Mesendoderm (in vitro differentiated cells): ENCODE measurements around the gene ERP27.

ENCODE experiments used
- DNase-seq: peaks from one replicate; pipeline ENCODE4 v3.0.0; 2013
- H2AK5ac ChIP-seq: 2 replicates; pipeline ENCODE4 v1.6.1; 2013; ENCODE audit warnings: low read length, inconsistent platforms
- H2BK120ac ChIP-seq: 2 replicates; pipeline ENCODE4 v1.6.1; 2013; ENCODE audit warnings: low read depth, mild to moderate bottlenecking, low read length, moderate library complexity, mixed read lengths
- H2BK15ac ChIP-seq: replicated peaks from 2 replicates; pipeline ENCODE4 v1.6.1; 2013; ENCODE audit warnings: low read depth, mild to moderate bottlenecking, moderate library complexity
- H2BK5ac ChIP-seq: 2 replicates; pipeline ENCODE4 v1.6.1; 2013; ENCODE audit warnings: low read length, inconsistent platforms
- H3K18ac ChIP-seq: 2 replicates; pipeline ENCODE4 v1.6.1; 2013; ENCODE audit warnings: mild to moderate bottlenecking, low read length, mixed read lengths
- H3K23ac ChIP-seq: one replicate; pipeline ENCODE4 v1.6.1; 2013; ENCODE audit warnings: low read length
- H3K27ac ChIP-seq: 2 replicates; pipeline ENCODE4 v1.5.1; 2013; ENCODE audit warnings: low read depth, mild to moderate bottlenecking, inconsistent platforms, low read length, moderate library complexity
- H3K27me3 ChIP-seq: 2 replicates; pipeline ENCODE4 v1.6.1; 2013; ENCODE audit warnings: low read length, control low read depth, mild to moderate bottlenecking, inconsistent platforms; ENCODE audit not compliant: insufficient read depth, poor library complexity
- H3K36me3 ChIP-seq: 2 replicates; pipeline ENCODE4 v1.6.1; 2013; ENCODE audit warnings: low read length, inconsistent platforms; ENCODE audit not compliant: control insufficient read depth, insufficient read depth
- H3K4ac ChIP-seq: one replicate; pipeline ENCODE4 v1.6.1; 2013; ENCODE audit warnings: low read depth, mild to moderate bottlenecking, low read length, moderate library complexity
- H3K4me1 ChIP-seq: 2 replicates; pipeline ENCODE4 v1.6.1; 2013; ENCODE audit warnings: low read depth, low read length, inconsistent platforms; ENCODE audit not compliant: control insufficient read depth
- H3K4me2 ChIP-seq: 2 replicates; pipeline ENCODE4 v1.6.1; 2013; ENCODE audit warnings: low read length
- H3K4me3 ChIP-seq: 2 replicates; pipeline ENCODE4 v1.5.1; 2013; ENCODE audit warnings: mild to moderate bottlenecking, low read length
- H3K56ac ChIP-seq: one replicate; pipeline ENCODE4 v1.6.1; 2013; ENCODE audit warnings: low read length
- H3K79me1 ChIP-seq: 2 replicates; pipeline ENCODE4 v1.6.1; 2013; ENCODE audit warnings: low read length, inconsistent platforms
- H3K79me2 ChIP-seq: 2 replicates; pipeline ENCODE4 v1.6.1; 2013; ENCODE audit warnings: mild to moderate bottlenecking, low read length; ENCODE audit not compliant: control insufficient read depth, insufficient read depth
- H3K9ac ChIP-seq: 2 replicates; pipeline ENCODE4 v1.6.1; 2013; ENCODE audit warnings: low read length, inconsistent platforms
- H4K5ac ChIP-seq: one replicate; pipeline ENCODE4 v1.6.1; 2013; ENCODE audit warnings: low read length
- H4K8ac ChIP-seq: one replicate; pipeline ENCODE4 v1.6.1; 2013; ENCODE audit warnings: low read depth, mild to moderate bottlenecking, control low read depth, low read length, moderate library complexity
- WGBS: extraction: QIAGEN DNeasy Blood & Tissue Kit; methylation state at CpG from one replicate; pipeline ENCODE4 v1.1.7; 2013; ENCODE audit warnings: low lambda C conversion rate, missing lambda C conversion rate; ENCODE audit not compliant: insufficient coverage; ENCODE audit errors: extremely low coverage; 5-methylcytosine and 5-hydroxymethylcytosine counted together

The ERP27 gene

DNA sequence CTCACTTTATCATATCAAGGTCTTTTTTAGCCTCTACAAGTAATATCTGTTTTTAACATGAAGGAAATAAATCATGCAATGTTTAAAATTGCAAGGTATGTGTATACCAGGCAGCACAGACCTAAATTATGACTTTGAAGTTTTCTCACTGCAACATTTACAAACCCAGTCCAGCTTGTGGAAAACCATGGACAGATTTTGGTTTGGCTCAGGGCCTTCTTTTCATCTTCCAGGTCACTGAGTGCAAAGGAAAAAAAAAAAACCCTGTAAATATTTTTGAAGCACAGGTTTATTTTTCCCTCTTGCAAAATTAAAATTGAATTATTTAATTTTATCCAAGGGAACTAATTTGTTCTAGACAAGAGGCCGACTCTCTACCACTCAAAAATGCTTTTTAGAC lies 66.5 kb downstream of the ERP27 start:
- Histone ChIP-seq H3K9ac (no peak overlapping the region), H3K79me2 (no peaks in the 10 kb centered on the region), H4K5ac (no peak overlapping the region), H3K23ac (no peak overlapping the region), H3K56ac (no peak overlapping the region), H2BK15ac (no peak overlapping the region), H3K4me2 (no peak overlapping the region), H3K27ac (no peak overlapping the region), H2AK5ac (no peak overlapping the region), H3K18ac (no peak overlapping the region), H3K27me3 (no peaks in the 10 kb centered on the region), H2BK5ac (no peak overlapping the region), H3K4ac (no peak overlapping the region), H3K36me3 (no peaks in the 10 kb centered on the region), H2BK120ac (no peak overlapping the region), H3K4me3 (no peak overlapping the region), H3K79me1 (no peaks in the 10 kb centered on the region), H3K4me1 (no peaks in the 10 kb centered on the region), H4K8ac (no peak overlapping the region)
- no peak for DNase-seq
- no CpG with 5 or more reads among the region's 1 CpG for WGBS

GRCh38 chr12:14871247-14871646 lies 67.1 kb downstream of the ERP27 start:
- Histone ChIP-seq H4K5ac (no peak overlapping the region), H2AK5ac (no peak overlapping the region), H3K9ac (no peak overlapping the region), H3K79me1 (no peaks in the 10 kb centered on the region), H2BK15ac (no peak overlapping the region), H3K27me3 (no peaks in the 10 kb centered on the region), H3K79me2 (no peaks in the 10 kb centered on the region), H3K4me3 (no peak overlapping the region), H3K27ac (no peak overlapping the region), H3K36me3 (no peaks in the 10 kb centered on the region), H3K4ac (no peak overlapping the region), H3K18ac (no peak overlapping the region), H3K4me2 (no peak overlapping the region), H2BK120ac (no peak overlapping the region), H3K23ac (no peak overlapping the region), H3K4me1 (no peaks in the 10 kb centered on the region), H4K8ac (no peak overlapping the region), H3K56ac (no peak overlapping the region), H2BK5ac (no peak overlapping the region)
- WGBS = no CpG with 5 or more reads among the region's 1 CpG
- DNase-seq = no peak

DNA sequence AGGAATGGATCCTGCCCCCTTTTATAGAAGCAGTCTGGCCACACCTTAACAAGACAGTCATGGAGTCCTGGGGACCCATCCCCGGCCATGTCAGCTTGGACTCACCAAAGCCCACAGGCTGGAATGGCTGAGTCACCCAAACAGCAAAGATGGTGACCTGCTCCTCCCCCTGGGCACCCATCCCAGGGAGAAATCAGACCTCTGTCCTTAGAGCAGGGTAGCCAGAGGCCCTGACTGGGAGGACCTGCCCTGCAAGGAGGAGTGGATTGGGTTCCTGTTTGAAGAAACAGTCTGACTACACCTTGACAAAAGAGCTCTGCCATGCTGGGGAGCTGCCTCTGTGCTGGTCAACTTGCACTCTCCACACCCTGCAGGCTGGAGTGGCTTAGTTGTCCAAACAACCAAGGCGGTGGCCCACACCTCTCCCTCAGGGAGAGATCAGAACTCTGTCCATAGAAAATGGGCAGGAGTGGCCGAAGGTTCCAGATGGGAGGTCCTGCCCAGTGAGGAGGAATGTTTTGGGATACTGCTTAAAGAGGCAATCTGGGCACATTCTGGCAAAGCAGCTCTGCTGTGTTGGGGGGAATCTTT lies 69.3 kb downstream of the ERP27 start:
- WGBS = no CpG with 5 or more reads among the region's 3 CpGs
- H3K79me2 ChIP-seq = no peaks in the 10 kb centered on the region
- no peak overlapping the region for H4K8ac ChIP-seq

More for the DNA sequence above, 69.3 kb downstream of the ERP27 start:
- no peaks in the 10 kb centered on the region for H3K36me3 ChIP-seq
- H3K4me3 ChIP-seq = no peak overlapping the region
- DNase-seq = no peak
- H3K18ac ChIP-seq = no peak overlapping the region
- H3K56ac ChIP-seq = no peak overlapping the region
- H3K9ac ChIP-seq = no peak overlapping the region
- no peaks in the 10 kb centered on the region for H3K4me1 ChIP-seq
- H3K4me2 ChIP-seq = no peak overlapping the region
- H3K23ac ChIP-seq = no peak overlapping the region
- H2BK5ac ChIP-seq = no peak overlapping the region
- no peak overlapping the region for H2BK15ac ChIP-seq
- no peak overlapping the region for H3K4ac ChIP-seq
- no peak overlapping the region for H3K27ac ChIP-seq
- H2BK120ac ChIP-seq = no peak overlapping the region
- H2AK5ac ChIP-seq = no peak overlapping the region
- no peaks in the 10 kb centered on the region for H3K27me3 ChIP-seq
- H3K79me1 ChIP-seq = no peaks in the 10 kb centered on the region
- H4K5ac ChIP-seq = no peak overlapping the region
